BLaER1 (cell line): ENCODE measurements around the gene CBFA2T2.
"Not testable (repeated sequence)": the region's sequence is repeated elsewhere in the genome, so short reads cannot be mapped to it uniquely, and the experiment has no call there.

Experiments
- H3K27ac ChIP-seq: shearing (Covaris generic); formaldehyde crosslinking; 2 replicates; pipeline ENCODE4 v1.8.1; 2022
- H3K27me3 ChIP-seq: shearing (Covaris generic); formaldehyde crosslinking; 2 replicates; pipeline ENCODE4 v1.8.1; 2022
- H3K36me3 ChIP-seq: shearing (Covaris generic); formaldehyde crosslinking; 2 replicates; pipeline ENCODE4 v1.8.1; 2022
- H3K4me1 ChIP-seq: shearing (Covaris generic); formaldehyde crosslinking; 2 replicates; pipeline ENCODE4 v1.8.1; 2022
- H3K4me2 ChIP-seq: shearing (Covaris generic); formaldehyde crosslinking; 2 replicates; pipeline ENCODE4 v1.8.1; 2022
- H3K4me3 ChIP-seq: shearing (Covaris generic); formaldehyde crosslinking; 2 replicates; pipeline ENCODE4 v1.8.1; 2022
- H3K9ac ChIP-seq: shearing (Covaris generic); formaldehyde crosslinking; 2 replicates; pipeline ENCODE4 v1.8.1; 2022
- H3K9me3 ChIP-seq: shearing (Covaris generic); formaldehyde crosslinking; 2 replicates; pipeline ENCODE4 v1.8.1; 2022
- H4K20me1 ChIP-seq: shearing (Covaris generic); formaldehyde crosslinking; 2 replicates; pipeline ENCODE4 v1.8.1; 2022
- Cebpa-rat ChIP-seq: shearing (Covaris generic); IDR thresholded peaks from 2 replicates; pipeline ENCODE4 v1.8.1; 2022

CBFA2T2 gene

DNA sequence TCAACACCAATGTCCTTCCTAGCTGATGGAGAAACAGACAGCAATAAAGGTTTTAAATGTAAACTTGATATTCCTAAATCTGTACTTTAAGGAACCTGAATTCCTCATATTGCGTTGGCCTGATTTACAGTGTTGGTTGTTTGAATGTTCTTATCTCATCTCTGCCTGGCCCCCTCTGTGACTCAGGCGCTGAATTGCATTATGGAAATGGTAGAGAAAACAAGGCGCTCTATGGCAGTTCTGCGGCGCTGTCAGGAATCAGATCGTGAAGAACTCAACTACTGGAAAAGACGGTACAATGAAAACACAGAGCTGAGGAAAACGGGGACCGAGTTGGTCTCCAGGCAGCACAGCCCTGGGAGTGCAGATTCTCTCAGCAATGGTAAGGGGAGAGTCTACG lies 139.6 kb downstream of the CBFA2T2 start:
- Histone ChIP-seq H3K27me3 (no peaks in the 10 kb centered on the region), H3K9me3 (no peaks in the 10 kb centered on the region), H4K20me1 (no peaks in the 10 kb centered on the region), H3K4me1 (no peaks in the 10 kb centered on the region), H3K4me3 (no peak overlapping the region), H3K27ac (no peak overlapping the region), H3K4me2 (no peak overlapping the region), H3K36me3 (peaks cover 94% of the 10 kb centered on the region), H3K9ac (no peak overlapping the region)
- TF ChIP-seq Cebpa-rat: no peak

DNA sequence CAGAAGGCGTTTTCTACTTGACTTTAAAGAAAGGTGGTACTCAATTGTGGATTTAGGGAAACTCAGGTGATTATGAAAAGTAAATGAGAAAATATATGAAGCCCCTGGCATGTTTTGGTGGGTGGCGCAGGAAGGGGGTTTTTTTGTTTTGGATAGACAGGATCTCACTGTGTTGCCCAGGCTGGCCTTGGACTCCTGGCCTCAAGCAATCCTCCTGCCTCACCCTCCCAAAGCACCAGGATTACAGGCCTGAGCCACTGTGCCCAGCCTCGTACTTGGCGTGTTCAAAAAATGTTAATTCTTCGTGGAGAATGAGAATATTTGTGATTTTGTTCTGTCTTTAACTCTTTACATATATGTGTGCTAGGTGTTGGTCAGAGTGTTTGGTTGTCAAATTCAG lies 140.1 kb downstream of the CBFA2T2 start:
- Histone ChIP-seq H3K27ac (no peak overlapping the region), H3K9me3 (no peaks in the 10 kb centered on the region), H3K9ac (no peak overlapping the region), H3K27me3 (no peaks in the 10 kb centered on the region), H3K36me3 (peaks cover 90% of the 10 kb centered on the region), H3K4me3 (no peak overlapping the region), H3K4me1 (no peaks in the 10 kb centered on the region), H3K4me2 (no peak overlapping the region), H4K20me1 (no peaks in the 10 kb centered on the region)
- TF ChIP-seq Cebpa-rat: no peak

DNA sequence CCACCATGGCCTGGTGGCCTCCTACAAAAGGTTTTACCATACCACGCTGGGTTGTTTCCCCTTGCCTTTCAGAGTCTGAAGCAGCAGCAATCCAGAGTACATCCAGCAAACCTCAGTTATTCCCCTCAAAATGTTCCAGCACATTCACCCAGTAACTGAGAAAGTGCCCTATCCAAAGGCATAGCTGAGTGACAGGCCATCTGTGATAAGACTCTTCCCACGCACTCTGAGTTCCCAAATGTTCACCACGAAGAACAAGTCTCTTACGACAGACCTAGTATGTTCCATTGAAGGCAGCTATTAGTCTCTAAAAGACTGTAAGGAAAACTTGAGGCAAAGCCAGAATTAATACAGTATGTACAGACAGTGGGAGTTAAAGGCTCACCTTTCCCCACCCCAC lies 140.6 kb downstream of the CBFA2T2 start:
- no peak overlapping the region for H3K4me3 ChIP-seq
- TF ChIP-seq Cebpa-rat: no peak
- no peaks in the 10 kb centered on the region for H3K27me3 ChIP-seq
- H3K4me1 ChIP-seq: no peaks in the 10 kb centered on the region
- H3K36me3 ChIP-seq: peaks cover 85% of the 10 kb centered on the region
- H4K20me1 ChIP-seq: no peaks in the 10 kb centered on the region
- H3K9me3 ChIP-seq: no peaks in the 10 kb centered on the region
- H3K4me2 ChIP-seq: no peak overlapping the region
- no peak overlapping the region for H3K9ac ChIP-seq
- no peak overlapping the region for H3K27ac ChIP-seq

DNA sequence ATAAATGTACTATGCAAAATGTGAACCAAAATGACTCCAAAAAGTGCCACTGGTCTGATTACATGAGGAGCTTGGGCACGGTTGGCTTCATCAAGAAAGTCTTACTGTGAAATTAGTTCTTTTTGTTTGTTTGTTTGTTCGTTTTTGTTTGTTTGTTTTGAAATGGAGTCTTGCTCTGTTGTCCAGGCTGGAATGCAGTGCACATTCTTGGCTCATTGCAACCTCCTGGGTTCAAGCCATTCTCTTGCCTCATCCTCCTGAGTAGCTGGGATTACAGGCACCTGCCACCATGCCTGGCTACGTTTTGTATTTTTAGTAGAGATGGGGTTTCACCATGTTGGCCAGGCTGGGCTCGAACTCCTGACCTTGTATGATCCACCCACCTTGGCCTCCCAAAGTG lies 142.0 kb downstream of the CBFA2T2 start:
- not testable (repeated sequence) for H3K4me2 ChIP-seq, H3K9ac ChIP-seq, H3K9me3 ChIP-seq, H3K4me3 ChIP-seq, H3K27me3 ChIP-seq, H4K20me1 ChIP-seq, H3K27ac ChIP-seq, H3K4me1 ChIP-seq
- peaks cover 76% of the 10 kb centered on the region for H3K36me3 ChIP-seq

DNA sequence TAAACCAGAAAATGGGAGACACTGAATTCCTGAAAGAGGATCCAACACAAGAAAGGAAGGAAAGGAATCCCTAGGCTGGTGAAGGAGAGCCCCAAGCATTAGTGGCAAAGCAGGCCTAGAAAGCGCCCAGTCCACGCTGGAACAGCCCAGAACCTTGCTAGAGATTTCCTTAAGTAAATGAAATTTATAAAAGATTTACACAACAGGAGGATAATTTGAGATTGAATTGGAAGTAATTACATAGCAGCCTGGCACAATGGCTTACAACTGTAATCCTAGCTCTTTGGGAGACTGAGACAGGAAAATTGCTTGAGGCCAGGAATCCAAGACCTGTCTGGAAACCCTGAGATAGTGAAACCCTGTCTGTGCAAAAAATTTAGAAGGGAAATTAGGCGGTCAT lies 145.4 kb downstream of the CBFA2T2 start:
- Histone ChIP-seq H3K27me3 (no peaks in the 10 kb centered on the region), H4K20me1 (no peaks in the 10 kb centered on the region), H3K4me1 (no peaks in the 10 kb centered on the region), H3K27ac (no peak overlapping the region), H3K4me3 (no peak overlapping the region), H3K9ac (no peak overlapping the region), H3K4me2 (no peak overlapping the region), H3K36me3 (peaks cover 77% of the 10 kb centered on the region), H3K9me3 (no peaks in the 10 kb centered on the region)
- no peak for TF ChIP-seq Cebpa-rat

DNA sequence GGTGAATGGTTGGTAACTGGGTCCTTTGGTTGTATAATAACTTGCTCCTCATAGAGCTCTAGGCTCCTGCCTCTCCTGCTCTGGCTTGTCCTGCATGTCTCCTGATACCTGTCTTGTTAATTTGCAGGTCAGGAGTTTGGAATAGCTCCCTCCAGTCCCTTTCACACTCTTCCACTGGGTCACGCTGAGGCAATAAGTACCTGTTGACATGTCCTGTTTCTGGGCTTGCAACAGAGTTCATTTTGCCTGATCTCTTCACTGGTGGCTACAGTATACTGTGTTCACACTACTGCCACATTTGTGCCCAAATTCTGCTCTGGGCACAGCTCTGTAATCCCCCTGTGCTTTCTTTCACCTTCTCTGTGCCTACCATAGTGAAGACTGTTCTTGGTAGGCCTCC lies 146.9 kb downstream of the CBFA2T2 start:
- Histone ChIP-seq H3K27ac (no peak overlapping the region), H3K4me3 (no peak overlapping the region), H3K4me2 (no peak overlapping the region), H3K4me1 (no peaks in the 10 kb centered on the region), H3K9me3 (no peaks in the 10 kb centered on the region), H3K9ac (no peak overlapping the region), H3K36me3 (peaks cover 77% of the 10 kb centered on the region), H4K20me1 (no peaks in the 10 kb centered on the region), H3K27me3 (no peaks in the 10 kb centered on the region)
- no peak for TF ChIP-seq Cebpa-rat

DNA sequence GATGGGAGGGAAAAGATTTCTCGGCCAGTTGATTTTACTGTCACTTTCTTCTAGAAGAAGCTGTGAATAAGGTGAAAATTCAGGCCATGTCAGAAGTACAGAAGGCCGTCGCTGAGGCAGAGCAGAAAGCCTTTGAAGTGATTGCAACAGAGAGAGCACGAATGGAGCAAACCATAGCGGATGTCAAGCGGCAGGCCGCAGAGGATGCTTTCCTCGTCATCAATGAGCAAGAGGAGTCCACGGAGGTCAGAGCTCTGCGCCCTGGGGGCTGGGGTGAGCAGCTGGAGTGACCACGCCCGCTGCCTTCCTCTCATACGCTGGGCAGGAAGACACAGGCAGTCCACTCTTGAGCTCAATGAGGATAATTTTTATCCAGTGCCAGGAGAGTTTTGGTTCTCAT lies 150.4 kb downstream of the CBFA2T2 start:
- H4K20me1 ChIP-seq: 0 out of 2 replicates have a peak, but pooled peaks cover 9% of the 10 kb centered on the region
- H3K27me3 ChIP-seq: no peaks in the 10 kb centered on the region
- peaks cover 83% of the 10 kb centered on the region for H3K36me3 ChIP-seq
- TF ChIP-seq Cebpa-rat: no peak
- H3K9ac ChIP-seq: no peak overlapping the region
- H3K27ac ChIP-seq: no peak overlapping the region
- no peak overlapping the region for H3K4me3 ChIP-seq
- no peaks in the 10 kb centered on the region for H3K4me1 ChIP-seq
- no peak overlapping the region for H3K4me2 ChIP-seq
- H3K9me3 ChIP-seq: no peaks in the 10 kb centered on the region

DNA sequence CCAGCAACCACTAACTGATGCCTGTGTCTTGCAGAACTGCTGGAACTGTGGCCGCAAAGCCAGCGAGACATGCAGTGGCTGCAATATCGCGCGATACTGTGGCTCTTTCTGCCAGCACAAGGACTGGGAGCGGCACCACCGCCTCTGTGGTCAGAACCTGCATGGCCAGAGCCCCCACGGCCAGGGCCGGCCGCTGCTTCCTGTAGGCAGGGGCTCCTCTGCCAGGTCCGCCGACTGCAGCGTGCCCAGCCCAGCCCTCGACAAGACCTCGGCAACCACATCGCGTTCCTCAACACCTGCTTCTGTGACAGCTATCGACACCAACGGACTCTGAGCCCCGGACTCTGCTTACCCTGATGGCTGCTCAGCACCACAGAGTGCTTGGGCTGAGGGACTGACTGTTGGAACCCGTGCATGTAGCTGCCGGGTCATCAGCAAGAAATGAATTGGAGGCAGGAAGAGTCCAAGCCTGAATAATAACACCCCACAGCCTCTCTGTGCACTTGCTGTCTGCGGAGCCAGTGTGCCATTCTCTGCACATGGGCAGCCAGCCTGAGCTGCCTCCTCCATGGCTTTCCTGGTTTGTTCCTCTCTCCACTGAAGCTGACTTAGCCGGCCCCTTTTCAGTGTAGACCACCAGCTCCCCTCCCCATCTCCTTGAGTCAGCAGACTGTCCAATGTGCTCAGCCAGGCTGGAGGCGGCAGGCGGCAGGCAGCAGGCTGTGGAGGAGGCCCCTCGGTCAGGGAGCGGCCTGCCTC lies 154.6 kb downstream of the CBFA2T2 start:
- Histone ChIP-seq H3K9ac (no peak overlapping the region), H4K20me1 (peaks cover 39% of the 10 kb centered on the region), H3K27me3 (no peaks in the 10 kb centered on the region), H3K4me2 (no peak overlapping the region), H3K27ac (no peak overlapping the region), H3K4me1 (peaks cover 24% of the 10 kb centered on the region), H3K36me3 (peaks cover 77% of the 10 kb centered on the region), H3K4me3 (no peak overlapping the region), H3K9me3 (no peaks in the 10 kb centered on the region)
- no peak for TF ChIP-seq Cebpa-rat

DNA sequence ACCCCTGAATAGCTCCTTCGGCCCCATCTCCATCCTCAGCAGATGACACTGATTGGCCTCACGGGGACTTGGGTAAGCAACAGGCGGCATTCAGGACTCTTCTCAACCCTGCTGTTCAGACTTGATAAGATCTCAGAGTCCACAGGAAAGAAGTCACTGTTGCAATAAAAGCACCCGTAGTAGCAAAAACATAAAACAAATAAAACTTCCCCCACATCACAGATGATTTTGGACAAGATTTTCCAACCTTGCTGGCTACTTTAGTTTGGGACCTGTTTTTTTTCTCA lies 155.1 kb downstream of the CBFA2T2 start:
- Histone ChIP-seq H3K4me3 (no peak overlapping the region), H3K9me3 (no peaks in the 10 kb centered on the region), H3K27ac (no peak overlapping the region), H3K9ac (no peak overlapping the region), H3K4me1 (peaks cover 24% of the 10 kb centered on the region), H4K20me1 (peaks cover 39% of the 10 kb centered on the region), H3K27me3 (no peaks in the 10 kb centered on the region), H3K4me2 (no peak overlapping the region), H3K36me3 (peaks cover 72% of the 10 kb centered on the region)
- TF ChIP-seq Cebpa-rat: no peak

DNA sequence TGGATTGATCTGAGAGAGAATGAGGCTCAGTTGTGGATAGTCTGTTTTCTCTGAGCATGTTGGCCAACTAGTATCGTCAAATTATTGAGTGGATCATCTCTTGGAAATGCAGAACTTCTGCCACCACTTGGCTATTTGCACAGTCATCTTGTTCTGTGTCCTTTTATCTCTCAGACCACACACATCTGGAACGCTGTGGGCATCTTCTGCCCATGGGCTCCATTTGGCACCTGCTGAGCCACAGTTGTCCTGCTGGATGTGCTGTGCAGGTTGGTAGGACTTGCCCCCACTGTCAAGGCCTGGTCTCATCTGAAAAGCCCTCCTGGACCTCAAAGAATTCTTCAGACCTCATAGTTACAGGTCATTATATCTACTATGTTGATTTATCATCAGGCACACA lies 155.5 kb downstream of the CBFA2T2 start:
- Histone ChIP-seq H4K20me1 (peaks cover 39% of the 10 kb centered on the region), H3K9ac (no peak overlapping the region), H3K27me3 (no peaks in the 10 kb centered on the region), H3K4me1 (peaks cover 24% of the 10 kb centered on the region), H3K27ac (no peak overlapping the region), H3K36me3 (peaks cover 68% of the 10 kb centered on the region), H3K9me3 (no peaks in the 10 kb centered on the region), H3K4me2 (no peak overlapping the region), H3K4me3 (no peak overlapping the region)
- no peak for TF ChIP-seq Cebpa-rat

DNA sequence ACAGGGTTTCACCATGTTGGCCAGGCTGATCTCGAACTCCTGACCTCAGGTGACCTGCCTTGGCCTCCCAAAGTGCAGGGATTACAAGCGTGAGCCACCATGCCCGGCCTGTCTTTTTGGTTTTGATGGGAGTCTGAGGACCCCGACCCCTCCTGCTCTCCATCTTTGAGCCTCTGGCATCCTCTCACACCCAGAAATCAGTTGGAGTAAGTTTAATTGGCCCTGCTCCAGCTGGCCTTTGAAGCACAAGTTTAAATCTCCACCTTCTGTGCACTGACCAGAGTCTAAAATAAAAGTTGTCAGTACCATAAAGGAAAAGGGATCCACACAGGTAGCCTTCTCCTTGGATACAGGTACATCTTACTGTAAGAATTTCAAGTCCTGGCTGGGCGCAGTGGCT lies 156.3 kb downstream of the CBFA2T2 start:
- Histone ChIP-seq H3K9me3 (no peaks in the 10 kb centered on the region), H3K27ac (no peak overlapping the region), H3K4me2 (no peak overlapping the region), H3K4me1 (peaks cover 24% of the 10 kb centered on the region), H3K9ac (no peak overlapping the region), H3K27me3 (no peaks in the 10 kb centered on the region), H3K4me3 (no peak overlapping the region), H4K20me1 (peaks cover 39% of the 10 kb centered on the region), H3K36me3 (peaks cover 60% of the 10 kb centered on the region)
- TF ChIP-seq Cebpa-rat: no peak

DNA sequence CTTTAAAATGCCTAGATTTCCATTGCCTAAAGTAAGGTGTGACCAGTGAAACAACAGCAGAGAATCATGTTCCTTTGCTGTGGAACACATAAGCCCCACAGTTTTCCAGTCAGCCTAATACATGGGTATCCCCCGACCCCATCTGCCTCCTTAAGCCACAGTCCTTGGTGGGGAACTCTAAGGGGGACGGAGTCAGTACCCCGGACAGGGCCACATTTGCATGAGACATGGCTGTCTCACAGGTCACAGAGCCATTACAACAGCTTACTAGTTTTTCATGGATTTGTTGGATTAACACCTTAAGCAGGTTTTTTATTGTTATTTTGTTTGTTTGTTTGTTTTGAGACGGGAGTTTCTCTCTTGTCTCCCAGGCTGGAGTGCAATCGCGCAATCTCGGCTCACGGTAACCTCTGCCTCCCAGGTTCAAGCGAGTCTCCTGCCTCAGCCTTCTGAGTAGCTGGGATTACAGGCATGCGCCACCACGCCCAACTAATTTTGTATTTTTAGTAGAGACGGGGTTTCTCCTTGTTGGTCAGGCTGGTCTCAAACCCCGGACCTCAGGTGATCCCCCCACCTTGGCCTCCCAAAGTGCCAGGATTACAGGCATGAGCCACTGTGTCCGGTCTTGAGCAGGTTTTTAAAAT lies 157.2 kb downstream of the CBFA2T2 start:
- H3K27ac ChIP-seq, H3K27me3 ChIP-seq, H3K4me3 ChIP-seq, H3K9ac ChIP-seq, H3K9me3 ChIP-seq: not testable (repeated sequence)
- peaks cover 24% of the 10 kb centered on the region for H3K4me1 ChIP-seq
- H3K4me2 ChIP-seq: peak overlapping the region; percentile 30; the same call in 1 of the 2 replicates
- H4K20me1 ChIP-seq: peaks cover 39% of the 10 kb centered on the region
- peaks cover 51% of the 10 kb centered on the region for H3K36me3 ChIP-seq
